ENCODE results near the gene PALLD.
"Not testable (repeated sequence)": the region's sequence is repeated elsewhere in the genome, so short reads cannot be mapped to it uniquely, and the experiment has no call there.

The PALLD gene

GRCh38 chr4:168776382-168776781 lies 279.5 kb downstream of the PALLD start:
- DNase-seq, result no peak

GRCh38 chr4:168777277-168777965 lies 280.6 kb downstream of the PALLD start:
- no peak for DNase-seq

GRCh38 chr4:168781341-168781740 lies 284.5 kb downstream of the PALLD start:
- no peak for DNase-seq

- DNase-seq, result no peak
These were observed 285.1 kb downstream of the PALLD start for GRCh38 chr4:168781926-168782325.

- DNase-seq, result no peak
These were observed 285.6 kb downstream of the PALLD start for GRCh38 chr4:168782439-168782838.

GRCh38 chr4:168784786-168785461 lies 288.1 kb downstream of the PALLD start:
- DNase-seq, result no peak

- DNase-seq, result no peak
These were observed 290.5 kb downstream of the PALLD start for GRCh38 chr4:168787334-168787733.

GRCh38 chr4:168787801-168788595 lies 291.1 kb downstream of the PALLD start:
- DNase-seq, result no peak

GRCh38 chr4:168790898-168791297 lies 294.0 kb downstream of the PALLD start:
- DNase-seq, result no peak

- DNase-seq, result no peak
These were observed 294.5 kb downstream of the PALLD start for GRCh38 chr4:168791376-168791775.

- no peak for DNase-seq
These were observed 296.7 kb downstream of the PALLD start for GRCh38 chr4:168793542-168793941.

- DNase-seq, result no peak
These were observed 297.3 kb downstream of the PALLD start for GRCh38 chr4:168794092-168794707.

GRCh38 chr4:168794881-168795280 lies 298.0 kb downstream of the PALLD start:
- no peak for DNase-seq

- no peak for DNase-seq
These were observed 298.5 kb downstream of the PALLD start for GRCh38 chr4:168795346-168795745.

GRCh38 chr4:168796362-168797106 lies 299.7 kb downstream of the PALLD start:
- DNase-seq, result no peak

GRCh38 chr4:168797194-168797593 lies 300.3 kb downstream of the PALLD start:
- DNase-seq, result no peak

- DNase-seq, result no peak
These were observed 301.0 kb downstream of the PALLD start for GRCh38 chr4:168797738-168798375.

- no peak for DNase-seq
These were observed 304.1 kb downstream of the PALLD start for GRCh38 chr4:168800926-168801325.

GRCh38 chr4:168802222-168802621 lies 305.4 kb downstream of the PALLD start:
- no peak for DNase-seq

- not testable (repeated sequence) for DNase-seq
These were observed 306.2 kb downstream of the PALLD start for GRCh38 chr4:168803052-168803451.

GRCh38 chr4:168803732-168804131 lies 306.9 kb downstream of the PALLD start:
- DNase-seq, result no peak

- DNase-seq, result no peak
These were observed 307.3 kb downstream of the PALLD start for GRCh38 chr4:168804146-168804545.
